Activated CD8-positive, alpha-beta memory T cell treated with anti-CD3 and anti-CD28 coated beads, Interleukin-2, amount 50 U/mL, for 1 hour (primary cell): ENCODE data around the gene ORM1.
"Not testable (repeated sequence)": the region's sequence is repeated elsewhere in the genome, so short reads cannot be mapped to it uniquely, and the experiment has no call there.

Source experiments
- DNase-seq: peaks from one replicate; pipeline ENCODE4 v3.0.0-alpha.2; 2020; ENCODE audit errors: extremely low read depth

ORM1 gene

GRCh38 chr9:114323849-114324248 is 951 bp downstream of the ORM1 start:
- DNase-seq: not testable (repeated sequence)

GRCh38 chr9:114324492-114324891 is 1.6 kb downstream of the ORM1 start:
- DNase-seq: no peak

- DNase-seq: not testable (repeated sequence)
Observed at GRCh38 chr9:114324965-114325364, 2.1 kb downstream of the ORM1 start.

DNA sequence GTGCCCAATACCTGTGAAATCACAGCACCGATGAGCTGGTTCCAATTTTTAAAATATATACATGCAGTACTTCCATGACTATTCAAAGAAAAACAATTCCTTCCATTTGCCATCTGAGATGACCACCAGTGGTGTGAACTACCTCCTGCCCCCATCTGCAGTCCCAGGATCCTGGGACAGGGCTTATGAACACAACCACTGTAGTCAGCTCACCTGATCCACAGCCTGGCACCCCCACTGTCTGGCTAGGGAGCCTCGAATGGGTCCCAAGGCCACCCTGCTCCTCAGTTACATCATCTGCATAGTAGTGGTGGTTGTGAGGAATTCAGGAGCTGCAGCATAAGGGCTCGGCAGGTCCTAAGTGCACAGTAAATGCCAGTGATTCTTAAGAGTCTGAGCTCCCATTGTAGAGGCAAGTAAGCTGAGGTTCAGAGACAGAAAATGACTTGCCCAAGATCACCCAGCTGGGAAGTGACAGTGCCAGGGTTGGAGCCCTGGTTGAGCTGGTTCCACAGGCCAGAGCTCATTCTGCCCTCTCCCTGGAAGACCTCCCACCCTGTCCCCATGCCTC is 2.9 kb downstream of the ORM1 start:
- not testable (repeated sequence) for DNase-seq

DNA sequence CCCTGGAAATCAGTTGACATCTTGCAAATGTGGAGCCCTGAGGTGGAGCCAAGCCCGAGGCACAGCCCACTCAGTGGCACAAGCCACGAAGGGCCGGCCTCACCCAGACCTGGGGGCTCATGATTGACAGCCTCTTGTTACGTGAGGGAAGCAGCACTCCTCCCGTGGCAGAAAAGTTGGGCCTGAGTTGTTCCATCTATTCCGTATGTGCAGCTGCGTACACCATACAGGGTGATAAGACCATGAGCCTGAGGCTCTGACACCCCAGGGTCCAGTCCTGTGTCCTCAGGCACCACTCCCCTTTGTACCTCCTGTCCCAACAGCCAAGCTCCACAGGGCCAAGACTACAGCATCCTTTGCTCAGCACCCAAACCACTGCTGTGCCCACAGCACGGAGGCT is 4.9 kb downstream of the ORM1 start:
- no peak for DNase-seq

GRCh38 chr9:114328357-114328820 is 5.5 kb downstream of the ORM1 start:
- not testable (repeated sequence) for DNase-seq

GRCh38 chr9:114328937-114329624 is 6.2 kb downstream of the ORM1 start:
- DNase-seq: not testable (repeated sequence)

DNA sequence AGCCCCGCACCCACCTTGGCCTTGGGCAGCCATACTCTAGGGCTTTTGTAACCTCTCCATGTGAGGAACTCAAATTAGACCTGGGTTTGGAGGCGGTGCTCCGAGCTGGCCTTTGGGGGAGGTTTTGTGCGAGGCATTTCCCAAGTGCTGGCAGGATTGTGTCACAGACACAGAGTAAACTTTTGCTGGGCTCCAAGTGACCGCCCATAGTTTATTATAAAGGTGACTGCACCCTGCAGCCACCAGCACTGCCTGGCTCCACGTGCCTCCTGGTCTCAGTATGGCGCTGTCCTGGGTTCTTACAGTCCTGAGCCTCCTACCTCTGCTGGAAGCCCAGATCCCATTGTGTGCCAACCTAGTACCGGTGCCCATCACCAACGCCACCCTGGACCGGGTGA is 6.7 kb downstream of the ORM1 start, which contains the start of gene ORM2:
TSS of gene ORM2 (plus strand) at position 245 of the 398 bp plus-strand sequence. CDS start at position 281, 36 bp downstream.
- not testable (repeated sequence) for DNase-seq

DNA sequence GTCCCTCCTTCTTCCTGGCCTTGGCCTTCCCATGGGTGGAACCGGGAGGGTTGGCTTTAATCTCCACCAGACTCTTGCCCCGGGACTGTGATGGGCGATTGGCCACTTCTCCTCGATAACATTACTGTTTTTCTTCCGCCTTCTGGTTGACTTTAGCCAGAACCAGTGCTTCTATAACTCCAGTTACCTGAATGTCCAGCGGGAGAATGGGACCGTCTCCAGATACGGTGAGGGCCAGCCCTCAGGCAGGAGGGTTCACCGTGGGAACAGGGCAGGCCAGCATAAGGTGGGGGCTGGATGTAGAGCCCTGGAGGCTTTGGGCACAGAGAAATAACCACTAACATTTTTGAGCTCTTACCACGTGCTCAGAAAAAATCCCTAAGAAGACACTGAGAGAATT is 7.7 kb downstream of the ORM1 start:
- no peak for DNase-seq

- DNase-seq: not testable (repeated sequence)
Observed at GRCh38 chr9:114331229-114332195, 8.6 kb downstream of the ORM1 start.

DNA sequence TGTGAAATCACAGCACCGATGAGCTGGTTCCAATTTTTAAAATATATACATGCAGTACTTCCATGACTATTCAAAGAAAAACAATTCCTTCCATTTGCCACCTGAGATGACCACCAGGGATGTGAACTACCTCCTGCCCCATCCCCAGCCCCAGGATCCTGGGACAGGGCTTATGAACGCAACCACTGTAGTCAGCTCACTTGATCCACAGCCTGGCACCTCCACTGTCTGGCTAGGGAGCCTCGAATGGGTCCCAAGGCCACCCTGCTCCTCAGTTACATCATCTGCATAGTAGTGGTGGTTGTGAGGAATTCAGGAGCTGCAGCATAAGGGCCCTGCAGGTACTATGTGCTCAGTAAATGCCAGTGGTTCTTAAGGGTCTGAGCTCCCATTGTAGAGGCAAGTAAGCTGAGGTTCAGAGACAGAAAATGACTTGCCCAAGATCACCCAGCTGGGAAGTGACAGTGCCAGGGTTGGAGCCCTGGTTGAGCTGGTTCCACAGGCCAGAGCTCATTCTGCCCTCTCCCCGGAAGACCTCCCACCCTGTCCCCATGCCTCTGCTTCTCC is 9.7 kb downstream of the ORM1 start:
- DNase-seq: not testable (repeated sequence)

- not testable (repeated sequence) for DNase-seq
Observed at GRCh38 chr9:114333718-114334117, 10.8 kb downstream of the ORM1 start.

DNA sequence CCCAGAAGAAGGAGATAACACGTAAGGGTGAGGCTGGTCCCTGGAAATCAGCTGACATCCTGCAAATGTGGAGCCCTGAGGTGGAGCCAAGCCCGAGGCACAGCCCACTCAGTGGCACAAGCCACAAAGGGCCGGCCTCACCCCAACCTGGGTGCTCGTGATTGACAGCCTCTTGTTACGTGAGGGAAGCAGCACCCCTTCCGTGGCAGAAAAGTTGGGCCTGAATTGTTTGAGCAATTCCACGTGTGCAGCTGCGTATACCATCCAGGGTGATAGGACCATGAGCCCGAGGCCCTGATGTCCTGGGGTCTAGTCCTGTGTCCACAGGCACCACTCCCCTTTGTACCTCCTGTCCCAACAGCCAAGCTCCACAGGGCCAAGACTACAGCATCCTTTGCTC is 11.6 kb downstream of the ORM1 start:
- no peak for DNase-seq

GRCh38 chr9:114335745-114336144 is 12.8 kb downstream of the ORM1 start:
- DNase-seq: no peak

GRCh38 chr9:114336157-114336556 is 13.3 kb downstream of the ORM1 start:
- no peak for DNase-seq

GRCh38 chr9:114336699-114337395 is 13.9 kb downstream of the ORM1 start:
- no peak for DNase-seq

DNA sequence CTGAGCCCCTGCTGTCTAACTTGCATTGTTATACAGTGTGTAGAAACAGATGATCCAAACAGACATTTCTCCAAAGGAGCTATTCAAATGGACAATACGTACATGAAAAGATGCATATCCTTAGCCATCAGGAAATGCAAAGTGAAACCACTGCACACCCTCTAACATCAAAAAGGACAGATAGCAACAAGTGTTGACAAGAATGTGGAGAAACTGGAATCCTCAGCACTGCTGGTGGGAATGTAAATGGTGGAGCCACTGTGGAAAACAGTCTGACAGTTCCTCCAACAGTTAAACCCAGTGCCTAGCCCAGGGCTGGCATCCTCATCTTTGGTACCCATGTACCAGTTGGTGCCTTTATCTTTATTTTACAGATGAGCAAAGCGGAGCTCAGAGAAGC is 15.3 kb downstream of the ORM1 start:
- no peak for DNase-seq

- DNase-seq: no peak
Observed at GRCh38 chr9:114339130-114339908, 16.4 kb downstream of the ORM1 start.

- no peak for DNase-seq
Observed at GRCh38 chr9:114341152-114341830, 18.4 kb downstream of the ORM1 start.

GRCh38 chr9:114341991-114342390 is 19.1 kb downstream of the ORM1 start:
- no peak for DNase-seq
